ENCODE data around the gene PSRC1. TPM values are rescaled to one million over a fixed set of nuclear protein-coding genes. Genes with fewer than 3 reads are reported as not detected.

PSRC1 gene
- total and polyA plus RNA-seq, 2 experiments from 2014 or later: 15.3 to 15.6 TPM

GRCh38 chr1:109239047-109239408 is 43.9 kb downstream of the PSRC1 start:
- no peak overlapping the region for H3K4me2 ChIP-seq (ENCODE audit: unreplicated experiment)
- H3K9me3 ChIP-seq (ENCODE audit: low read depth): no peaks in the 10 kb centered on the region
- no peak for TF ChIP-seq EZH2 (IDR thresholded peaks at IDR 0.05; ENCODE audit: insufficient read depth, poor library complexity, severe bottlenecking)
- no peak for TF ChIP-seq EZH2phosphoT487 (IDR thresholded peaks at IDR 0.05; ENCODE audit: insufficient read depth, low read depth)
- in situ Hi-C loops (cut with MboI): no loop called here
- 72 to 78% methylated on average over 5 of the region's 5 CpGs for WGBS, 2 experiments (ENCODE audit: low coverage in 1 of 2, low lambda C conversion rate in 2 of 2, missing lambda C conversion rate in 2 of 2)
- peaks cover 30% of the 10 kb centered on the region for H3K4me1 ChIP-seq (ENCODE audit: insufficient read depth)
- H2AFZ ChIP-seq: no peak overlapping the region
- H3K27me3 ChIP-seq (replicated peaks; ENCODE audit: insufficient read depth): no peaks in the 10 kb centered on the region
- no peak overlapping the region for H3K4me3 ChIP-seq
- peaks cover 62% of the 10 kb centered on the region for H3F3A ChIP-seq (ENCODE audit: insufficient read depth)
- no peak overlapping the region for H3K9ac ChIP-seq
- no peak overlapping the region for H3K27ac ChIP-seq
- H3K9me2 ChIP-seq (ENCODE audit: insufficient read depth): no peaks in the 10 kb centered on the region
- H3K36me3 ChIP-seq (ENCODE audit: low read depth): peaks cover 53% of the 10 kb centered on the region
- DNase-seq: no peak
- no peaks in the 10 kb centered on the region for H4K20me1 ChIP-seq (ENCODE audit: insufficient read depth)
- H3K79me2 ChIP-seq (ENCODE audit: insufficient read depth): peaks cover 7% of the 10 kb centered on the region; the same call in 1 of the 2 replicates

- TF ChIP-seq EZH2phosphoT487 (IDR thresholded peaks at IDR 0.05; ENCODE audit: insufficient read depth, low read depth): no peak
- no peak for TF ChIP-seq EZH2 (IDR thresholded peaks at IDR 0.05; ENCODE audit: insufficient read depth, poor library complexity, severe bottlenecking)
- no peak overlapping the region for H3K4me3 ChIP-seq
- no peak overlapping the region for H2AFZ ChIP-seq
- no peaks in the 10 kb centered on the region for H4K20me1 ChIP-seq (ENCODE audit: insufficient read depth)
- DNase-seq: no peak
- peaks cover 9% of the 10 kb centered on the region; the same call in 1 of the 2 replicates for H3K79me2 ChIP-seq (ENCODE audit: insufficient read depth)
- H3K4me2 ChIP-seq (ENCODE audit: unreplicated experiment): no peak overlapping the region
- peaks cover 30% of the 10 kb centered on the region for H3K4me1 ChIP-seq (ENCODE audit: insufficient read depth)
- peaks cover 62% of the 10 kb centered on the region for H3F3A ChIP-seq (ENCODE audit: insufficient read depth)
- H3K36me3 ChIP-seq (ENCODE audit: low read depth): peaks cover 53% of the 10 kb centered on the region
- H3K9me2 ChIP-seq (ENCODE audit: insufficient read depth): no peaks in the 10 kb centered on the region
- WGBS, 2 experiments (ENCODE audit: low coverage in 1 of 2, low lambda C conversion rate in 2 of 2, missing lambda C conversion rate in 2 of 2): 65 to 70% methylated on average over 2 of the region's 2 CpGs
- H3K9ac ChIP-seq: no peak overlapping the region
- no peak overlapping the region for H3K27ac ChIP-seq
- in situ Hi-C loops (cut with MboI): no loop called here
- no peaks in the 10 kb centered on the region for H3K9me3 ChIP-seq (ENCODE audit: low read depth)
- no peaks in the 10 kb centered on the region for H3K27me3 ChIP-seq (replicated peaks; ENCODE audit: insufficient read depth)
Measured at GRCh38 chr1:109238382-109238781, 44.6 kb downstream of the PSRC1 start.

- in situ Hi-C loops (cut with MboI): no loop called here
- Histone ChIP-seq H3F3A (ENCODE audit: insufficient read depth) (peaks cover 65% of the 10 kb centered on the region), H4K20me1 (ENCODE audit: insufficient read depth) (no peaks in the 10 kb centered on the region), H3K79me2 (ENCODE audit: insufficient read depth) (peaks cover 16% of the 10 kb centered on the region; the same call in 1 of the 2 replicates), H3K9ac (no peak overlapping the region), H3K9me2 (ENCODE audit: insufficient read depth) (no peaks in the 10 kb centered on the region), H3K27ac (no peak overlapping the region), H2AFZ (no peak overlapping the region), H3K4me3 (no peak overlapping the region), H3K9me3 (ENCODE audit: low read depth) (no peaks in the 10 kb centered on the region), H3K4me1 (ENCODE audit: insufficient read depth) (peaks cover 28% of the 10 kb centered on the region), H3K36me3 (ENCODE audit: low read depth) (peaks cover 62% of the 10 kb centered on the region), H3K4me2 (ENCODE audit: unreplicated experiment) (no peak overlapping the region), H3K27me3 (replicated peaks; ENCODE audit: insufficient read depth) (no peaks in the 10 kb centered on the region)
- TF ChIP-seq EZH2 (IDR thresholded peaks at IDR 0.05; ENCODE audit: insufficient read depth, poor library complexity, severe bottlenecking) (no peak), EZH2phosphoT487 (IDR thresholded peaks at IDR 0.05; ENCODE audit: insufficient read depth, low read depth) (no peak)
- DNase-seq: no peak
- 97 to 100% methylated on average over 3 of the region's 3 CpGs for WGBS, 2 experiments (ENCODE audit: low coverage in 1 of 2, low lambda C conversion rate in 2 of 2, missing lambda C conversion rate in 2 of 2)
Measured at GRCh38 chr1:109237512-109237911, 45.4 kb downstream of the PSRC1 start.

- peaks cover 85% of the 10 kb centered on the region for H3K36me3 ChIP-seq (ENCODE audit: low read depth)
- 93 to 94% methylated on average over 7 of the region's 7 CpGs for WGBS, 2 experiments (ENCODE audit: low coverage in 1 of 2, low lambda C conversion rate in 2 of 2, missing lambda C conversion rate in 2 of 2)
- H4K20me1 ChIP-seq (ENCODE audit: insufficient read depth): no peaks in the 10 kb centered on the region
- H3K79me2 ChIP-seq (ENCODE audit: insufficient read depth): peaks cover 33% of the 10 kb centered on the region
- no peaks in the 10 kb centered on the region for H3K27me3 ChIP-seq (replicated peaks; ENCODE audit: insufficient read depth)
- H3K9me2 ChIP-seq (ENCODE audit: insufficient read depth): no peaks in the 10 kb centered on the region
- H3K27ac ChIP-seq: no peak overlapping the region
- no peak overlapping the region for H2AFZ ChIP-seq
- H3K4me2 ChIP-seq (ENCODE audit: unreplicated experiment): no peak overlapping the region
- peaks cover 55% of the 10 kb centered on the region for H3F3A ChIP-seq (ENCODE audit: insufficient read depth)
- no peaks in the 10 kb centered on the region for H3K9me3 ChIP-seq (ENCODE audit: low read depth)
- in situ Hi-C loops (cut with MboI): no loop called here
- no peak overlapping the region for H3K9ac ChIP-seq
- DNase-seq: no peak
- H3K4me3 ChIP-seq: no peak overlapping the region
- TF ChIP-seq EZH2phosphoT487 (IDR thresholded peaks at IDR 0.05; ENCODE audit: insufficient read depth, low read depth): no peak
- TF ChIP-seq EZH2 (IDR thresholded peaks at IDR 0.05; ENCODE audit: insufficient read depth, poor library complexity, severe bottlenecking): no peak
- peaks cover 9% of the 10 kb centered on the region for H3K4me1 ChIP-seq (ENCODE audit: insufficient read depth)
Measured at GRCh38 chr1:109235137-109235536, 47.8 kb downstream of the PSRC1 start.

GRCh38 chr1:109231066-109231465 is 51.9 kb downstream of the PSRC1 start:
- Histone ChIP-seq H3K4me1 (ENCODE audit: insufficient read depth) (peaks cover 9% of the 10 kb centered on the region; the same call in 1 of the 2 replicates), H3F3A (ENCODE audit: insufficient read depth) (peaks cover 22% of the 10 kb centered on the region), H3K9me2 (ENCODE audit: insufficient read depth) (no peaks in the 10 kb centered on the region), H3K9ac (no peak overlapping the region), H3K36me3 (ENCODE audit: low read depth) (peaks cover 85% of the 10 kb centered on the region), H3K27ac (no peak overlapping the region), H2AFZ (no peak overlapping the region), H3K4me3 (no peak overlapping the region), H4K20me1 (ENCODE audit: insufficient read depth) (peaks cover 6% of the 10 kb centered on the region; the same call in 1 of the 2 replicates), H3K27me3 (replicated peaks; ENCODE audit: insufficient read depth) (no peaks in the 10 kb centered on the region), H3K79me2 (ENCODE audit: insufficient read depth) (peaks cover 72% of the 10 kb centered on the region), H3K9me3 (ENCODE audit: low read depth) (no peaks in the 10 kb centered on the region), H3K4me2 (ENCODE audit: unreplicated experiment) (no peak overlapping the region)
- WGBS, 2 experiments (ENCODE audit: low coverage in 1 of 2, low lambda C conversion rate in 2 of 2, missing lambda C conversion rate in 2 of 2): 54 to 61% methylated on average over 3 of the region's 3 CpGs
- in situ Hi-C loops (cut with MboI): no loop called here
- DNase-seq: no peak
- TF ChIP-seq EZH2phosphoT487 (IDR thresholded peaks at IDR 0.05; ENCODE audit: insufficient read depth, low read depth) (no peak), EZH2 (IDR thresholded peaks at IDR 0.05; ENCODE audit: insufficient read depth, poor library complexity, severe bottlenecking) (no peak)

Other genes with a start within 250 kb of the PSRC1 start
- gene WDR47, start 241.0 kb downstream of the PSRC1 start, total RNA-seq (2014; rRNA removed; shearing (Covaris generic)): 17.9 and 19.0 TPM in 2 replicates
- 12.2 and 15.5 TPM in 2 replicates for gene WDR47, start 241.0 kb downstream of the PSRC1 start, polyA plus RNA-seq (2016; fragmentation: Nextera tagmentation; extraction: Ambion mirVana)
- gene TAF13, start 207.1 kb downstream of the PSRC1 start, total RNA-seq (2014; rRNA removed; shearing (Covaris generic)): 166 and 197 TPM in 2 replicates
- 93.2 and 97.9 TPM in 2 replicates for gene TAF13, start 207.1 kb downstream of the PSRC1 start, polyA plus RNA-seq (2016; fragmentation: Nextera tagmentation; extraction: Ambion mirVana)
- 35.6 and 39.6 TPM in 2 replicates for gene TMEM167B, start 192.4 kb downstream of the PSRC1 start, total RNA-seq (2014; rRNA removed; shearing (Covaris generic))
- gene TMEM167B, start 192.4 kb downstream of the PSRC1 start, polyA plus RNA-seq (2016; fragmentation: Nextera tagmentation; extraction: Ambion mirVana): 27.7 and 29.0 TPM in 2 replicates
- 0.51 and 0.54 TPM in 2 replicates for gene ELAPOR1, start 169.0 kb downstream of the PSRC1 start, total RNA-seq (2014; rRNA removed; shearing (Covaris generic))
- gene ELAPOR1, start 169.0 kb downstream of the PSRC1 start, polyA plus RNA-seq (2016; fragmentation: Nextera tagmentation; extraction: Ambion mirVana): 0.56 and 1.2 TPM in 2 replicates
- 365 and 410 TPM in 2 replicates for gene SARS1, start 69.2 kb downstream of the PSRC1 start, total RNA-seq (2014; rRNA removed; shearing (Covaris generic))
- 353 and 355 TPM in 2 replicates for gene SARS1, start 69.2 kb downstream of the PSRC1 start, polyA plus RNA-seq (2016; fragmentation: Nextera tagmentation; extraction: Ambion mirVana)
- 0.13 and 0.32 TPM in 2 replicates for gene CELSR2, start 33.6 kb downstream of the PSRC1 start, total RNA-seq (2014; rRNA removed; shearing (Covaris generic))
- gene CELSR2, start 33.6 kb downstream of the PSRC1 start, polyA plus RNA-seq (2016; fragmentation: Nextera tagmentation; extraction: Ambion mirVana): 0.11 and 0.25 TPM in 2 replicates
- not detected in 2 replicates for gene MYBPHL, start 23.9 kb upstream of the PSRC1 start, total RNA-seq (2014; rRNA removed; shearing (Covaris generic))
- not detected in 2 replicates for gene MYBPHL, start 23.9 kb upstream of the PSRC1 start, polyA plus RNA-seq (2016; fragmentation: Nextera tagmentation; extraction: Ambion mirVana)
- gene SORT1, start 114.8 kb upstream of the PSRC1 start, total RNA-seq (2014; rRNA removed; shearing (Covaris generic)): 8.4 and 11.8 TPM in 2 replicates
- 6.7 and 7.1 TPM in 2 replicates for gene SORT1, start 114.8 kb upstream of the PSRC1 start, polyA plus RNA-seq (2016; fragmentation: Nextera tagmentation; extraction: Ambion mirVana)
- 38.8 and 53.7 TPM in 2 replicates for gene PSMA5, start 143.3 kb upstream of the PSRC1 start, total RNA-seq (2014; rRNA removed; shearing (Covaris generic))
- 89.7 and 94.5 TPM in 2 replicates for gene PSMA5, start 143.3 kb upstream of the PSRC1 start, polyA plus RNA-seq (2016; fragmentation: Nextera tagmentation; extraction: Ambion mirVana)
- 0.11 and 0.13 TPM in 2 replicates for gene SYPL2, start 183.4 kb upstream of the PSRC1 start, total RNA-seq (2014; rRNA removed; shearing (Covaris generic))
- gene SYPL2, start 183.4 kb upstream of the PSRC1 start, polyA plus RNA-seq (2016; fragmentation: Nextera tagmentation; extraction: Ambion mirVana): 0.38 and 0.60 TPM in 2 replicates
- 2.1 and 5.3 TPM in 2 replicates for gene ATXN7L2, start 200.8 kb upstream of the PSRC1 start, total RNA-seq (2014; rRNA removed; shearing (Covaris generic))
- gene ATXN7L2, start 200.8 kb upstream of the PSRC1 start, polyA plus RNA-seq (2016; fragmentation: Nextera tagmentation; extraction: Ambion mirVana): 3.0 and 3.3 TPM in 2 replicates
- gene CYB561D1, start 210.9 kb upstream of the PSRC1 start, total RNA-seq (2014; rRNA removed; shearing (Covaris generic)): 9.5 and 9.6 TPM in 2 replicates
- 5.5 and 5.9 TPM in 2 replicates for gene CYB561D1, start 210.9 kb upstream of the PSRC1 start, polyA plus RNA-seq (2016; fragmentation: Nextera tagmentation; extraction: Ambion mirVana)
- gene AMIGO1, start 226.6 kb upstream of the PSRC1 start, total RNA-seq (2014; rRNA removed; shearing (Covaris generic)): 2.7 and 2.8 TPM in 2 replicates
- 1.3 and 1.7 TPM in 2 replicates for gene AMIGO1, start 226.6 kb upstream of the PSRC1 start, polyA plus RNA-seq (2016; fragmentation: Nextera tagmentation; extraction: Ambion mirVana)